NCI-H1694 treated with DMSO at 0.1 percent for 48 hours (cell line): Measurements from ENCODE around the gene RNF11.

Source experiments
- DNase-seq: peaks from one replicate; lab custom pipeline; 2025; lab: John Stamatoyannopoulos, UW

Gene RNF11

DNA sequence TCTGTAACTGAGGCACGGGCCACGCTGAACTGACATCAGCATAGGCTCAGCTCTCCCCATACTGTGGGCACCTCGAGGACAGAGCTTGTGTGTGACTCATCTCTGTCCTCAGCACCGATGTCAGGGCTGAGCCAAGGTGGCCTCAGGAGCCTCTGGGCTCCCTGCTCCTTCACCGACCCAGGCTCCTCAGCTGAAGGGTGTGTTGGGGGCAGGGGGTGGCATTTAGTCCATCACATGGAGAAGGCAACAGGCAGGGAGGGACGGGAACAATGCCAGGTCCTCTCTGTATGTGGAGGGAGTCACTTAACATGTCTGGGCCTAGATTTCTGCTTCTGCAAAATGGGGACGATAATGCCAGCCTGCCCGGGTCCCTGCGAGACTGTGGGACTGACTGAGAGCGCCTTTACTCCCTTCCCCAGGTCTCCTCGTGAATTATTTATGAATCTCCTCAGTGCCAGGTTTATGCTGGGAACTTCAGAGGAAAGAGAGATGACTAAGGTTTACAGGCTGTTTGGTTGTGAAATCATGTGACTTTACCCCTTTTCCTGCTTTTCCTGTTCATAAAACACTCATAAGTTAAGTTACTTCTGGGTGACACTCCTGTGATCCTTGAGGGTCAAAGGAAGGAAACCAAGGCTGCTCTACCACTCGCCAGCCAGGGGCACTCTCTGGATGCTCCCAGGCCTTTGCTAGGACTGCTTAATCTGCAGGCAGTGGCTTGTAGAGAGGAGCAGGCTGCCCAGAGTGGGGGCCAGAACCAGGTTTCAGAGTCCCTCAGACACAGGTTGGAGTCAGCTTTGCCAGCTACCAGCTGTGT, 78.1 kb downstream of the RNF11 start:
- no peak for DNase-seq

DNA sequence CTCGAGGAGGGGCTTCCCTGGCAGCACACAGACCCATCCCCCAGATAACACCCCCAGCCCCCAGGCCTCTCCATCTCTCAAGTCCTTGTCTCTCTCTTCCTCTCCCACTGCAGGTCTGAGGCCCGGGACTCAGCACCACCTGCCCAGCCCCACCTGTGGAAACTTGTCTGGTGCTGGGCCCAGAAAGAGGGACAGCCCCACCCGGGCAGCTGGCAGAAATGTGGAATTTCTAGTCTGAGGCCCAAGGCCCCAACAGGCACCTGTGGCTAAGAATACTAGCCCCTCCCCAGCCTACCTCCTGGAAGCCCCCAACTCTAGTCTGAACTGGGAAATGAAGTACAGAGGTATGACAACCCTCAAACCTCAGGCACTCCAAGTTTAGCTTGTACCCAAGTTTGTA, 78.9 kb downstream of the RNF11 start:
- DNase-seq, result no peak

GRCh38 chr1:51316113-51316845, 80.2 kb downstream of the RNF11 start:
- no peak for DNase-seq

DNA sequence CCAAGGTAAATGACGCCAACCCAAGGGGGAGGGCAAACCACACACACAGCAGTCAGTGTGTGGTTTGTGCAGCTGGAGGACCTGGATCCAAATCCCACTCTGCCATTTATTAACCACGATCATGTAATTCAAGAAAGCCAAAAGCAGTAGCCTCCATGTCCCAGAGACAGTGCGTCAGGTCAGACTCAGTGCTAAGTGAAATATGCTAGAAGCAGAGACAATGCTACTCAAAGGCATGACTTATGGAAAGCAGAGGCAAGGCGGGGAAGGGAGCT, 80.7 kb downstream of the RNF11 start:
- no peak for DNase-seq

DNA sequence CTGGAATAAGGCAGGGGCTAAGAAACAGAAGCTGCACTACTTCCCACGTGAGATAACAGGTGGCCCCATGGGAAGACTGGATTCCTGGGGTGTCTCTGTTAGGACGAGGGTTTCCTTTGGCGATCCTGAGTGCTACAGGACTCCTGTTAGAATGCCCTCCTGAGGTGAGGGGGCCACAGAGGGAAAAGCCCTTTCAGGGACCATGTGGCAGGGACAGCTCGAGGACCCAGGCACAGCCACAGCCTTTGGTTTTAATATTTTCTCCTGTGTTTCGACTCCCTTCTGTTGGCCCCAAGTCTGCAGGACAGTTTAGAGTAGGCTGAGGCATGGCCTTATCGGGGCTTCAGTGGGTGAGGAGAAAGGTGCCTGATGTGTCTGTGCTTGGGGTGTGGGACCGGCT, 81.7 kb downstream of the RNF11 start:
- DNase-seq, result no peak

DNA sequence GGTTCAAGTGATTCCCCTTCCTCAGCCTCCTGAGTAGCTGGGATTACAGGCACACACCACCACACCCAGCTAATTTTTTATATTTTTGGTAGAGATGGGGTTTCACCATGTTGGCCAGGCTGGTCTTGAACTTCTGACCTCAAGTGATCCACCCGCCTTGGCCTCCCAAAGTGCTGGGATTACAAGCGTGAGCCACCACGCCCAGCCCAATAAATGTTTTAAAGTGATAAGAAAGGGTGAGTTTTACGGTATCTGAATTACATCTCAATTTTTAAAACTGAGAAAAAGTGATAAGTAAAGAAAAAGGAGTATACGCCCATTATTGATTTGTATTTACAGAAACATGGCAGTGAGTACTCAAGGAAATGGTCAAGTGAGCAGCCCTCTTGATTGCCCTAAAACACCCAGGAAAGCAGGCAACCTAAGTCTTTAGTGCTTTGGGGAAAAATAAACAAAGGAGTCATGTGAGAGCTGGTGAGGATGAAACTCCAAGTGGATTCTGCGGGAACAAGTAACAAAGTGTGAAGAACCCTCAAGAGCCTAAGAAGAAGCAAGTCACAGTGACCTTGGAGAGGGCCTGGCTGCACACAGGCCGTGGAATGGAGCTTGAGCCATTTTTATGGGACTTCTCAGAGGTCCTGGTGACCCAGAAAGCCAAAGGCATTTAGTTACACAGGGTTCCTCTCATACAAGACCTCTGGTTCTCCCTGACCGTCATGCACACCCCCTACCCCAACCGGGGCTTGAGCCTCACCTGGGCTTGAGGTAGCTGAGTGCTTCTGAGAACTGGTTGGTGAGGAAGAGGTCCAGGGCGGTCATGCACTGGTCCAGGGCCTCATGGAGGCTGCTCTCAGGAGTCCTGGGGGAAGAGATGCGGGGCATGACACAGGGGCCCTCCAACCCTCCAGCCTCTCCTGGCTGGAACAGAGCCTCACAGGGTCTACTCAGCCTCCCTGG, 85.2 kb downstream of the RNF11 start:
- no peak for DNase-seq

DNA sequence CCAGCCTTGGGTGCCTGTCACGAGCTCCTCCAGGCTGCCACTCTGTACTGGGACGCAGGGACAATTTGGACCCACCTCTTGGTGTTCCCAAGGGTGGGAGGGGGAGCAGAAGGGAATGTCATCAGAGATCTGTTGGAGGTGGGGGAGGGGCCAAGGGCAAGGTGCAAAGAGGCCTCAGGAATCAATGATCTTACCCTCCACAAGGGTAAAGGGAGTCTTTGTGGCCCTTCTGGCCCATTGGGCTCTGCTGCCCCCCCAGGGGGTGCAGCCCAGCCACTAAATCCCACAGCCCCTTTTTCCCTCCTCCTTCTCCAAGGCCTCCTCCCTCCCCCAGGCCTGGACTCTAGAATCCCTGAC, 85.8 kb downstream of the RNF11 start:
- DNase-seq, result no peak

DNA sequence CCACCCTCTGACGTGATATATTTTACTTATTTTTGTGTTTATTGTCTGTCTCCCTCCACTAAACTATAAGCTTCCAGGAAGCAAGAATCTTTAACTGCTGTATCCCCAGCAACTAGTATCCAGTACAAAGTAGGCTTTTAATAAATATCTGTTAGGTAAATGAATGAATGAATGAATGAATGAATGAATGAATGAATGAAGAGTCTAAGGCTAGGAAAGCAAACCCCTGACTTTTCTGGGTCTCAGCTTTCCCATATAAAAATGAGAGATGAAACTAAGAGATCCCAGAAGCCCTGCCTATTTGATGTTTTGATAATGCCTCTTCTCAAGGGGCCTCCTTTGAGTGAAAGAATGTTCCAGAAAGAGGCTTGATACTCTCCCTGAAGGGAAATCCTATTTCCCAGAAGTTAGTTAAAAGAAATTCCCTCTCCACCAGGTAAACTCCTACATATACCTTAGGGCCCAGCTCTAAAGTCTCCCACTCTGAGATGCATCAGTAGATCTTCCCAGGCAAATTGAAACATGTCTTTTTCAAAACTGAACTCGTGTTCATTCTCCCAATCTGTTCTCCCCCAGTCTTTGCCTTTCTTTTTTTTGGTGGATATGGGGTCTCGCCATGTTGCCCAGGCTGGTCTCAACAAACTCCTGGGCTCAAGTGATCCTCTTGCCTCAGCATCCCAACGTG, 86.5 kb downstream of the RNF11 start:
- DNase-seq, result no peak
